ENCODE data around the gene AUTS2.

DNA sequence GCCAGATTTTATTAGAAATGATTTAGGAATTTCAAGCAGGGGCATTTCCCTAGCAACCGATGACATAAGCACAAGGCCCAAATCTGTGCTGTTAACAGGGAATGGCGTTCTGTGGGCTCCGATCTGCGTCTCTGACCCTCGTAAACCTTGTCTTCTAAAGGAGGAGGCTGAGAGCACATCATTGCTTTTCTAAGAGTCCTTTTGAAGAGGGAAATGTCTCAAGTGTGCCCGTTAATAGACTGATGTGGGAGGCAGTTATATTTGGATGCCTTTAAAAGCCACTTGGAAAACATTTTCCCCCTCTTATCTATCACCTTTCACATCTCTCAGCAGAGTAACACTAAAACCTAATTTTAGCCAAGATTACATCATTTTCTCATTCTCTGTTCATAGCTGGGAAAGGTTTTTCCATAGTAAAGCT lies 1109.6 kb downstream of the AUTS2 start:
- TF ChIP-seq, protein P1, sequence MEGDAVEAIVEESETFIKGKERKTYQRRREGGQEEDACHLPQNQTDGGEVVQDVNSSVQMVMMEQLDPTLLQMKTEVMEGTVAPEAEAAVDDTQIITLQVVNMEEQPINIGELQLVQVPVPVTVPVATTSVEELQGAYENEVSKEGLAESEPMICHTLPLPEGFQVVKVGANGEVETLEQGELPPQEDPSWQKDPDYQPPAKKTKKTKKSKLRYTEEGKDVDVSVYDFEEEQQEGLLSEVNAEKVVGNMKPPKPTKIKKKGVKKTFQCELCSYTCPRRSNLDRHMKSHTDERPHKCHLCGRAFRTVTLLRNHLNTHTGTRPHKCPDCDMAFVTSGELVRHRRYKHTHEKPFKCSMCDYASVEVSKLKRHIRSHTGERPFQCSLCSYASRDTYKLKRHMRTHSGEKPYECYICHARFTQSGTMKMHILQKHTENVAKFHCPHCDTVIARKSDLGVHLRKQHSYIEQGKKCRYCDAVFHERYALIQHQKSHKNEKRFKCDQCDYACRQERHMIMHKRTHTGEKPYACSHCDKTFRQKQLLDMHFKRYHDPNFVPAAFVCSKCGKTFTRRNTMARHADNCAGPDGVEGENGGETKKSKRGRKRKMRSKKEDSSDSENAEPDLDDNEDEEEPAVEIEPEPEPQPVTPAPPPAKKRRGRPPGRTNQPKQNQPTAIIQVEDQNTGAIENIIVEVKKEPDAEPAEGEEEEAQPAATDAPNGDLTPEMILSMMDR (conservative IDR thresholded peaks at IDR 0.05; ENCODE audit: low read length) = no peak
- TF ChIP-seq EZH2phosphoT487 (IDR thresholded peaks at IDR 0.05; ENCODE audit: borderline replicate concordance) = no peak
